Activated effector memory CD4-positive, alpha-beta T cell treated with anti-CD3 and anti-CD28 coated beads, Interleukin-2, amount 50 U/mL, for 16 hours (primary cell): Measurements from ENCODE around the gene CDK12.

ENCODE experiments used
- DNase-seq: peaks from one replicate; pipeline ENCODE4 v3.0.0-alpha.2; 2020

The CDK12 gene

DNA sequence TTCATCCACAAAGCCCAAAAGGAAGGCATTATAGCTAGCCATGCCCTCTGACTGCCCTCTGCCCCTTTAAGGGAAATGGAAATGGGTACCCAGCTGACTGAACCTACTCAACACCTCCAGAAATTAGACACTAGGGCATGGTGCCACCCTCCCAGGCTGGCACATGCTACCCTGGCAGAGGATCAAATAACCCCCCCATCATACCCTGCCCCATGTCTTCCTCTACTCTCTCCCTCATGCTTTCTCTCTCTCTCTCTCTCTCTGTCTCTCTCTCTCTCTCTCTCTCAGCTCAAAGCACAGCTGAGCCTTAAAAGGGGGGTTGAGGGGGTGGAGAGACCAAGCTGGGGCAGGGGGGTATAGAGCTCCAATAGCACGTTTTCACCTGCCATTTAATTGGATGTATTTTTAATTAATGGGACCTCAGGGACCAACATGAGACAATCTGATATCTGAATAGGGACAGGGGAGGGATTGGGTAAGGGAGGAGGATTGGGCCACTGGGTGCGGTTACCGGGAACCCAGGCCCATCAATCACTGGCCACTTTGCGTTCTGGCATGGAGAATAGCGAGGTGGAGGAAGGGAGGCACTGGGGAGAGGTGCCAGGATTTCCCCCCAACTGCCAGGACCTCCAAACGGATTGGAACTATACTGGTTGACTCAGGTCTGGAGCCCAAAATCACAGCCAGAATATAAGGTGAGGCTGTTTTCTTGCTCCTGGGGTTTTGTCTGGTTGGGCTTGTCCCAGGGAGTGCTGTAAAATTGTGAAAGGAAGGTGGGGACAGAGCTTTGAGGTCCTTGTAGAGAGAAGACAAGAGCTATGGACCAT, 88.7 kb downstream of the CDK12 start:
- no peak for DNase-seq

DNA sequence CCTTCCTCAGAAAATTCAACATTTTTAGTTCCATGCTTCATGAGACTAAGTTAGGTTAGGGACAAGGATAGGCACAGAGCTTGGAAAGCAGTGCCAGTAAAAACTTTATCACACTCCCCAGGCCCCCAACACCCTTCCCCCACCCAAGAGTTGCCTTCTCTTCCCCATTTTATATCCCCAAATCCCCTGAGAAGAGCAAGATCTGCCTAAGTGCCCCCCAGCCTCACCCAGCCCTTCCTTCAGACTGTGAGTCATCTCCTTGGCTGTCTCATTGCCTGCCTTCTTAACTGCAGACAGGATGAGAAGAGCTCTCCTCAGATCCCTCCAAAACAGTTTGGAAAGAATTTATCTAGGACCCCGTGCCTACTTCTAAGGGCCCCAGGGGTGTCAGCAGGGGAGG, 90.6 kb downstream of the CDK12 start:
- no peak for DNase-seq

DNA sequence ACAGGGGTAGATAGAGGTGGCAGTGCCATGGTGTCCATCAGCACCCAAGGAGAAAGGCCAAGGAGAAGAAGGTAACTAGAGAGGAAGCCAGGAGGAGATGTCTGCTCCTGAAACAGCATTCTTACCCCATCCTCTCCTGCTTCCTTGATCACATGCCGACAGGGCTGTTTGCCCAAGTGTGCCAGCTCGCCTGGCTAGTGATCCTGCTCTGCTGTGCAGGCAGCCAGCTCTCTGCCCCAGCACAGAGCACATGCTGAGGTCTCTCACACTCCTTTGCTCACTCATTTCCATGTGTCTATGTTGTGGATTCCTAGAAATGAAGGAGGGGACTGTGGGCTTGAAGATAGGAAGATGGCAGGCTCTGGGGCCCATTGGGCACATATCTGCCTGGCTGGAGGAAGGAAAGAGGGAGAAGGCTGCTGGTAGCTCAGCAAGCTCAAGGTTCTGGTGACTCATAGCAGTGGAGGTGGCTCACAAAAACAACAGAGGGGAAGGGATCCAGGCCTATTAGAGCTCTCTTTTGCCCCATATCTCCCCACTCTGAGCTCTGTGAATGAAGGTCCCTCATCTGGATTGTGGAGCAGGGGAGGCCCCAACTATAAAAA, 92.2 kb downstream of the CDK12 start:
- DNase-seq = no peak

DNA sequence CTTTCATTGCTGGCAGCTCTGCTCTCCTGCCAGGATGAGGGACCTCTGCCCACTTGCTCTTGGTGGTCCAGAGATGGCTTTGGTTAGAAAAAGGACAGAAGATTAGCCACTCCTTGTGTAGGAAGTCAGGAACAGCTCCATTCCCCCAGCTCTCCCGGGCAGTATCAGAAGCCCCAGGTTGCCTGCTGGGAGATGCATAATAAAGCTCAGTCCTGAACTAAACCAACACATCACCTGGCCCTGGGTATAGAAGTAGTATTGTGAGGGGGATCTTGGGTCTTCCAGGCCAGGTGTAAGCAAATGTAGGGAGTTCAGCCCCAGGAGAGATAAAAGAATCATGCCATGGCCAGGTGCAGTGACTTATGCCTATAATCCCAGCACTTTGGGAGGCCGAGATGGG, 94.1 kb downstream of the CDK12 start:
- DNase-seq = no peak

DNA sequence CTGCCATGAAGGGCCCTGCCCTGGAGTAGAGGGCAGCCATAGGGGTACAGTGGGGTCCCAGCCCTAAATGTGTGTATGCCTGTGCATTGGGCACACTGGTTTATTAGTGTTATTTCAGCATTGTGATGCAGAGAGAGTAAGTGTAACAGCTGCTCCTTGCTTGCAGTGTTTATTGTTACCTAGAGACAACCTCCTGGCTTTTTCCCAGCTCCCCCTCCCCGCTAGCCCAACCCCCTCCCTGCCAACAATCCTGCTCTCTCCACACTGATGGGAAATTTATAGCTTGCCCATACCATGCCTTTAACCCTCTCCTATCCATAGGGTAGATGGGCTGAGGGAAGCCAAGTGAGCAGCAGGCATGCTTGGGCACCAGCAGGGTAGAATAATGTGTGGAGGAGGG, 95.1 kb downstream of the CDK12 start:
- no peak for DNase-seq

DNA sequence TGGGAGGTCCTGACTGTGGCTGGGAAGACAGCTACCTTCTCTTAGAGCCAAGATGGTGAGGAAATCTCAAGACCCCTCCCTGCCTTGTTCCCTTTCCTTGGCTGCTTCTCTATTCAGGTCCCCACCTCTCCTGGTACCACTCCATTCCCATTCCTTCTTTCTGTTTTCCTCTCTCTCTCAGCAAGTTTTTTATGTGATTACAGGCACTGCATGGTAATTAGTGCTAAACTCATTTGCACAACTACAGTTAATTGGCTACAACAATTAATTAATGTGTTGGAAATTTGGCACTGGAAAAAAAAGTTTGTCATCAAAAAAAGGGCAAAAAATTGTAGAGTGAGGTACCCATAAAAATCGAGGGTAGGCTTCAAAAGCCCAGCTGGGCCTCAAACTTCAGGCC, 101.1 kb downstream of the CDK12 start:
- DNase-seq = no peak

DNA sequence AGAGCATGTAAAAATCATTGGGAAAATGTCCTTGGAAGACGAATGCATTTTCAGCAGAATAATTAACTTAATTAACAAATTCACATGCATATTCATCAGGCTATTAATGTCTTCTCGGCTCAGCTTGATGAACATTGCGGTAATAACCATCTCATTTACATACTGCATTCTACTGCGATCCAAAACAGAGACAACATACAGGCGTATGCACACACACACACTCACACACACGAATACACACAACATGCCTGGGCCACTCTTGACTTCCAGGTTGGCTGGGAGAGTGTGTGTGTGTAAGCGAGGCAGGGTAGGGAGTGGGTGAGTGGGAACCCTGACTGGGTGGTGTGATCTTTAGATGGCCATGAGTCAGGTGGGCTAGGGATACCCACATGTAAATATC, 101.7 kb downstream of the CDK12 start:
- no peak for DNase-seq

DNA sequence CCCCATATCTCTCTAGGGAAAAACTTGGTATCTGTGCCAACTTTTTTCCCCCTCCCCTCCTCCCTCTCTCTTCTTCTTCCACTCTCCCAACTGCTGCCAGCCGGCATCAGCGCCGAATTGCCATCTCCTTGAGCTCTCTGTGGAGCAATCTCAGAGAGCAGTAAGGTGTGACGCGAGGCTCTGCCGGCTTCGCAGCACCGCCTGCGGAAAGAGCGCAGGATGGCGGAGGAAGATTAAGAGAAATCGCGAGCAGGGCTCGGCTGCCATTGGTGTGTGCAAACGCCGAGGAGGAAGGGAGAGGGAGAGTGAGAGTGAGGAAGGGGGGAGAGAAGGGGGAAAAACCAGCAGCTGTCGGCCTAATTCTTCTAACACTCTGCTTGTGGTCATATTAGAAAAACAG, 102.2 kb downstream of the CDK12 start:
- DNase-seq = no peak

DNA sequence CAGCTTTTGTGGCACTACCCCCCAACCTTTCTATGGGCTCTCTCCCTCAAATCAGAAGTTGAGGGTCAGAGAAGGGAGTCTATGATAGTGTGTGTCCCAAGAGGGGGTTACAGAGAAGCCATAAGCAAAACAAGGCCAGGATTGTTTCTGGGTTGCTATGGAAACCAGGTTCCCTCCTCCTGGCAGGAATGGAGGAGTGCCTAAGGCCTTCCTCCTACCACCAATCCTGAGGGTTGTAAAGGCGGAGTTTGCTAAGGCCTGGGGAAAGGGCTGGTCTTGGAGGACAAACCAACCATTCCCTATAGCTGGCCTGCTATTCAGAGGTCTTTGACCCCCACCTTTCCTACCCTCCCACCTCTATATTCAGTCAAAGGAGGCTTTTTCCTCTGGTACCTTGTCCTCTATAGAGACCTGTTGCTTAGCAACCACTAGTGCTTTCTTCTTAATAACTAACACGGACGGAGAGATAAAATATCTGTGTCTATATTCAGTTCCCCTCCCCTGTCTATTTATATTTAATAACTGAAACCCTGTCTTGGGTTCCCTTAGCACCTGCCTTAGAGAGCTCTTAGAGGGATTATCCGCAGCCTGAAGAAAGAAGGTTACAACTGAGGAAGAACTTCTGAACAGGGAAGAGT, 103.0 kb downstream of the CDK12 start:
- DNase-seq = no peak

DNA sequence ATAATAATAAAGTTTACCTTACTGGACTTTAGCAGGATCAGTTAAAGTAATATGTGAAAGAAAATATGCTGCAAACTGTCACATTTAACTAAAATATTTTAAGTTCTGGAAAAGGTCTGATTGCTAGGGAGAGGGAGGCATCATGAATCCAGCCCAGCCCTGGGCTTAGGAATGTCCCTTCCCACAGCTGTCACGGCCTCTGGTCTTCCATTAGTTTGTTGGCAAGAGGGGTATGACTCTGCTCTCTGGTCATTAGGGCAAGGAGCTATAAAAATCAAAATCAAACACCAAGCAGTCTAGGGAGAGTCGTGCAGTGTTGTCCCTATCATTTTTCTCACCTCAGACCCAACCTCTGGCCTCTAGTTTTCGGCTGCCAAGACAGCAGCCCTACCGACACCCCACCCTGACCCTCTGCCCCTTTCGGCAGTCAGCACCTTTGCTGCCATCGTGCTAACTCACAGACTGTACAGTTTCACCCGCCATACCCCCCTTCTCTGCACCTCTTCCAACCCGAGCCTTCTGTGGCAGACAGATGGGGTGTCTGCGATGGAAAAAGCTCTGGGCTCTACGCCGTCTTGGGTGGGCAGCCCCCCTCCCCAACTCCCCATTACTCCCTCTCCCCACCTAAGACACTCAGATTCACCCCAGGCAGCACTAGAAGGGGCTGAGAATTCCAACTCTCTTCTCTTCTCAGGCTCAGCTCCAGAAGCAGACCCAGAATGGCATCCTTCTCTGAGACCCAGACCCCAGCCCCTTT, 105.0 kb downstream of the CDK12 start:
- no peak for DNase-seq

DNA sequence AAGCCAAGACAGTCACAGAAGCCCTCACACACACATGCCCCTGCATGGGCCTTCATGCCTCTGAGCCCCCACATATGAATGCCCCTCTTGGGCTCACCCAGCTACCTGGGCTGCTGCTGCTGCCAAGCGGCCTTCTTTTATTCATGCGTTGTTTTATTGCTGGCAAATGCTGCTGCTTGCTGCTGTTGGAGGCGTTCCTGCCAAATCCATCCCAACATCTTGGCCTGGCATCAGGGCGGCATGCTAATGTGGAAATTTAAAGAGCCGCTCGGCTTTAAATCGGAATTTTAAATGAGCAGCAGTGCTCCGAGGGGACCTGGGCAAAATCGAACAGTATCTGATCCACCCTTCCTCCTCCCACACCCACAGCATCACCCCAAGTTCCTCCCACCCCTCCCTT, 107.4 kb downstream of the CDK12 start:
- no peak for DNase-seq

DNA sequence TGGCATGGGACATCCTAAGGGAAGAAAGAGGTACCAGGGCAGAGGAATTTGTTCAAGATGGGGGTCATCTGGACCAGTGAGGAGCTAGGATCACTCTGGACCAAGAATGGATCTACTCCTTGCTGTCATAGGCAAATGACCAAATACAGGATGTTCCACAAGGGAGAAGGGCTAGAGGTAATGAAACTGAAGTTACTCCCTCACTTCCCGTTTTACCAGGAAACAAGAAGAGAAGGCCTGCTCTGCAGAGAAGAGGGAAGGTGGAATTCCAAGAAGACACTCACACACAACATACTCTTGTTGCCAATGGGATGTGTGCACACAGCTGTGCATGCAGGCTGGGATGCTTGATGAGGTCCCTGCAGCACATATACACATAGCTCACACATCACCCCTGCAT, 107.8 kb downstream of the CDK12 start:
- no peak for DNase-seq

DNA sequence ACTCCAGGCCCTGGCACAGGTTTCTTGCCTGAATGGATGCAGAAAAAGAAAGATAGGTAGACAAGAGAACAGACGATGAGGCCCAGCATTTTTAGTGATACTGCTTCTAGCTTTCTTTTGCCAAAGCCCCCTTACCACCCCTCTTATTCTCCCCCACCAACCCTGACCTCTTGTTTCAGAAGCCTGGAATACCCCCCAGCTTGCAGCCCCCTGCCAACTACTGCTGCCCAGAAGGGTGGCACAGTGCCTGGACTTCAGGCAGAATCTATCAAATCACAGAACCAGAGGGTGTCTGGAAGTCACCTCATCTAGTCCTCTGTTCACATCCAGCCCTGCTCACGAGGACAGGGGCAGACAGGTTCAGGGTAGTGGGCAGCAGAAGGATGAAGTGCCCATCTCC, 110.8 kb downstream of the CDK12 start:
- DNase-seq = no peak

DNA sequence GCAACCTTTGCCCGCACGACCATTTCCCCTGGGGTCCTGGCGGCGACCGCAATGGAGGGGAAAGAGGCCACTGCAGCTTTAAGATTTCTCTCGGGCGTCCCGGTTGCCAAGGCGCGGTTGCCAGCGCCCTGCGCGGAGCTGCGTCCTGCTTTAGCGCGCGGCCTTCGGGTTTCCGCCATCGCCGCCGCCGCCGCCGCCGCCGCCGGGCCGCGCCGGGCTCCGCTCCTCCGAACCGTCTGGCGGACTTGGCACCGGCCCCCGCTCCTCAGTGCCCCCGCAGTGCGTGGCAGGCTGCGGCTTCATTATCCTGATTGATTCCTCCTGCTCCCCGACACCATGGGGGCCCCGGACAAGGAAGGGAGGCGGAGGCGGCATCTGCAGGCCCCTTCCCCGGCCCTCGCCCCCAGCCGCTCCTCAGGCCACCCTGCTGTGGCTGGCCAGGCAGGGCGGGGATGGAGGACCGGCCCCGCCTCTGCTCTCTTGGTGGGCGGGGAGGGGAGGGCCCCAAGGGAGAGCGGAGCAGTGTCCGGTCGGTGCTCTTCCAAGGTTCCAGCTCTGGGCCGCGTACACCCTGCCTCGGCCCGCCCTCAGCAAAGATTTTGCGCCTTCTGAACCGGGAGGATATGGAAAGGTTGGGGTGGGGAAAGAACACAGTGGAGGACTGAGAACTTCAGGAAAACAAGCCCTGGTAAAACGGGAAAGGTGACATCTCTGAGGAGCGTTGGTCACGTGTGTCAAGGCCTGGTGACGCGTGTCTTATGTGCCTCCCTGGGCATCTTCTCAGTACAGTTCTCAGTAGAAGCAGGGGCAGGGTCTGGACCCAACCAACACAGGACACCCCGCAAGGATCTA, 112.4 kb downstream of the CDK12 start:
- peak; percentile 67 for DNase-seq

DNA sequence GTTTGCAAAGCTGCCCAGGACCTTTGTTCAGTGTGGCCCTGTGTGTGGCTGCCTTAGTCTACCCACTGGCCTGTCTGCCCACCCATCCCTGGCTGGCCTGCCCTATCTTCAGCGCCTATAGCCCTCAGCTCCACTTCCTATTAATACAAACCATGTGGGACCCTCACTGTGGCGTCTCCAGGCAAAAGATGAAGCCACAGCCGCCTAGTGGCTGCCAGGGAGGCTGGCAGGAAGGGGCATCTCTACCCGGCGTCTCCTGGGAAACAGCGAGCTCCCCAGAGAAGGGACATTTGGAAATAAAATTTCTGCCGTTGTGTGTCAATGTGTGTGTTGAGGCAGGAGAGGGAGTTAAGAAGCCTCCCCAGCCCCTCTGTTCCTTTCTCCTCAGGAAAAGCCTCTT, 114.9 kb downstream of the CDK12 start:
- DNase-seq = no peak

DNA sequence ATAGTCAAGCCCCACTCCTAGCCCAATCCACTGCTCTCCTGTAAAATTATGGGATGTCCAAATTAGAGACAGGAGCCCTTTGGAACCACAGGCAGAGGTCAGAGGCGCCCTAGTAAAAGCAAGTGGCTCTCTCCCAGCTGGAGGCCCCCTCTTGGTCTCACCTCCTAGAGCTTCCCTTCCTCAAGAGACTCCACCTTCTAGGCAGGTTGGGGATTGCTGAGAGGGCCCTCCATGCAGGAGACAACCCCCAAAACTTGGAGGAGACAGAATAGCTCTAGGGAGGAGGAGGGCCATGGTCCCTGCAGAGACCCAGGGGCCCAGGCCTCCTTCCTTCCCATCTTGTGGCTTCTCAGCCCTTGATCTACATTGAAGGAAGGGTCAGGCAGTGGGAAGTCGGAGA, 117.0 kb downstream of the CDK12 start:
- DNase-seq = no peak

DNA sequence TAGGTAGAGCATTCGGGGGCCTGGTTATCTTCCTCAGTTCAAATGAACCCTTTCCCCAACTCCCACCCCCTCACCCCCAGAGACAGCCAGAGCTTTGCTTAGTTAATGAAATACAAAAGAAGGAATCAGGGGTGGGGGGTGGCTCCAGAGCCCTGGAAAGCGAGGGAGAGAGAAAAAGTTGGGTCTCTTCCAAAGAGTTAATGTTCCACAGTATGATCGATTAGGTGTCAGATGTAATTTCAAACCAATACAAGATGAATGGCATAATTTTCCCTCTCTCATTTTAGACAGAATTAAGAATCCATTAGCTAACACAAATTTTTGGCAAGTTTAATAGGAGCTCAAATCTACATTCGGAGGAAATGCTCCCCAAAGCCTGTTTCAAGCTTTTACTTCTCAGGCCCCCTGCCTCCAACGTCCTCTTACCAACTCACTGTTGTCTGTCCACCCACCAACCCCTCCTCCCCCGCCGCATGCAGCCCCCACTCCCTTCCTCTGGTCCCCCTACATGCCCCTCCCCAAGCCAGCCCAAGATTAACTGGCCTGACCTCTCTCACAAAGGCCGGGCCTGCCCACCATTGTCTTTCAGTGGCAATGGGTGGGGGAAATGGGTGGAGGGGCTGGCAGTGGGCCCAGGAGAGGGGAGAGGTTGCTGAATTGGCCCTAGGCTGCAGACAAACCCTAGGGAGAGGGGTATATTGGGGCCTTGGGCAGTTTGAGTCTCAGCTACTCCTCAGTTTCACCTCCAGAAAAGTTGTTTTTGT, 118.2 kb downstream of the CDK12 start:
- no peak for DNase-seq

DNA sequence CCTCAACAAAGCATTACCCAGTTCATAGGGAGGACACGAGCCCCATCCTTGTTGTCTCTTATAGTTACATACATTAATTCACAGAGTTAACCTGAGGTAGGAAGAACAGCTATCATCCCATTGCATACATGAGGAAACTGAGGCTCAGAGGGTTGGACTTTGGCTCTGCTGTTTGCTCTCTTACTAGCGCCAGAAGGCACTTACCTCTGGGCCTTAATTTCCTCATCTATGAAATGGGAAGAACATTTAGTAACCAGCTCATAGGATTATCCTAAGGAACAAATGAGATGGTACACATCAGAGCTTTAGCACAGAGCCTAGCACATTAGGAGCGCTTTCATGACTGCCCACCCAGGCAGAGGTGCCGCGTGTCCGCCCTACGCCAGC, 118.8 kb downstream of the CDK12 start:
- DNase-seq = no peak

DNA sequence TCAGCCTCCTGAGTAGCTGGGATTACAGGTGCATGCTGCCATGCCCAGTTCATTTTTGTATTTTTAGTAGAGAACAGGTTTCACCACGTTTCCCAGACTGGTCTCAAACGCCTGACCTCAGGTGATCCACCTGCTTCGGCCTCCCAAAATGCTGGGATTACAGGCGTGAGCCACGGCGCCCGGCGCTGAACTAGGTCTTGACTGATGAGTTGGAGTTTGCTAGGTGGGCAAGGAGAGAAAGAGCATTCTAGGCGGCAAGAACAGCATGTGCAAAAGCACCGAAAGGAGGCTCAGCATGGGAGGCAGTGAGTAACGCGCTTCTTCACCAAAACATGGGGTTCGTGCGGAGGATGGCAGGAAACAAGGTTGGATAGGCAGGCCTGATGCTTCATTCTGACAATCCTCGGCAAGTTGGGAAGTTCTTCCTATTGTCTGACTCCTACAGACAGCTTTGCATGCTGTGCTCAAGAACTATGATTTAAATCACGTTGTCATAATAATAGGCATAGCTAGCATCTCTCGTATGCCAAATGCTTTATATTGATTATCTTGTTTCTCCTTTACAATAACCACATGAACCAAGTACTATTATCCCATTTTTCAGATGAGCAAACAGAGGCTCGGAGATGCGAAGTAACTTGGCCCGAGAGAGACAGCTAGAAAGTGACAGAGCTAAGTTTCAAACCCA, 119.9 kb downstream of the CDK12 start:
- DNase-seq = no peak

DNA sequence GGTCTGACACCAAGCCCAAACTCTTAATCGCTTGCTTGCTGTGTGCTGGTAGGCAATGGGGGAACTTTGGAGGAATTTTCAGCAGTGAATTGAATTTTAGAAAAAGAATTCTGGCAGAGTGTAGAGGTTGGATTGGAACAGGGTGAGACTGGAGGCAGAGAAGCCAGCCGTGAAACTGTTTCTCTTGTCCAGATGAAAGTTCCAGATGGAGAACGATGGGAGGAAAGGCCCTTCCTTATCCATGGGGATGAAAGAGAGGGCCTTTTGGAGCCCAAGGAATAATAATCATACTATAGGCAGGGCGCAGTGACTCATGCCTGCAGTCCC, 120.4 kb downstream of the CDK12 start:
- DNase-seq = no peak

DNA sequence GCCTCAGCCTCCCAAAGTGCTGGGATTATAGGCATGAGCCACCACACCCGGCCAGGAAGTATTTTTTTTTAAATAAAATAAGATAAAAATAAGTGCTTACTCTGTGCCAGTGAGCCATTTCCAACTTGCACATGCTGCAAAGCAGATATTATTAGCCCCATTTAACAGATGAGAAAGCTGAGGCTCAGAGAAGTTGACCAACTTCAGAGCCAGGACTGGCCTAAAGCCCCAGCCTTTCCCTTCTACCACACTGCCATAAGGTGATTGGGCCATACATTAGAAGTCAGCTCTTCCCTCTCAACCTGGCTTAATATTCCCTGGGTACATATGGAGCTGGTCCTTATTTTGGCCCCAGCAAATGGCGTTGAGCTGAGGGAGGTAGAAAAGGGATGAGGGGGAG, 121.4 kb downstream of the CDK12 start:
- DNase-seq = no peak
